Measurements from ENCODE around the gene ABCC1. TPM values are rescaled to one million over a fixed set of nuclear protein-coding genes. Genes with fewer than 3 reads are reported as not detected.

The ABCC1 gene
- total and polyA plus RNA-seq, 2 experiments from 2014 or later = 7.0 to 9.3 TPM

- peak; percentile 50 for DNase-seq (ENCODE audit: low spot score)
- no peaks in the 10 kb centered on the region for H3K27me3 ChIP-seq
- H3K36me3 ChIP-seq (replicated peaks; ENCODE audit: insufficient read depth, low read depth) = no peaks in the 10 kb centered on the region
- no peaks in the 10 kb centered on the region for H4K20me1 ChIP-seq (ENCODE audit: insufficient read depth, poor library complexity, severe bottlenecking)
- H3K79me2 ChIP-seq = no peaks in the 10 kb centered on the region
- H3K9me2 ChIP-seq (replicated peaks; ENCODE audit: insufficient read depth) = no peaks in the 10 kb centered on the region
- H3K4me2 ChIP-seq = no peak overlapping the region
- TF ChIP-seq, protein P1, sequence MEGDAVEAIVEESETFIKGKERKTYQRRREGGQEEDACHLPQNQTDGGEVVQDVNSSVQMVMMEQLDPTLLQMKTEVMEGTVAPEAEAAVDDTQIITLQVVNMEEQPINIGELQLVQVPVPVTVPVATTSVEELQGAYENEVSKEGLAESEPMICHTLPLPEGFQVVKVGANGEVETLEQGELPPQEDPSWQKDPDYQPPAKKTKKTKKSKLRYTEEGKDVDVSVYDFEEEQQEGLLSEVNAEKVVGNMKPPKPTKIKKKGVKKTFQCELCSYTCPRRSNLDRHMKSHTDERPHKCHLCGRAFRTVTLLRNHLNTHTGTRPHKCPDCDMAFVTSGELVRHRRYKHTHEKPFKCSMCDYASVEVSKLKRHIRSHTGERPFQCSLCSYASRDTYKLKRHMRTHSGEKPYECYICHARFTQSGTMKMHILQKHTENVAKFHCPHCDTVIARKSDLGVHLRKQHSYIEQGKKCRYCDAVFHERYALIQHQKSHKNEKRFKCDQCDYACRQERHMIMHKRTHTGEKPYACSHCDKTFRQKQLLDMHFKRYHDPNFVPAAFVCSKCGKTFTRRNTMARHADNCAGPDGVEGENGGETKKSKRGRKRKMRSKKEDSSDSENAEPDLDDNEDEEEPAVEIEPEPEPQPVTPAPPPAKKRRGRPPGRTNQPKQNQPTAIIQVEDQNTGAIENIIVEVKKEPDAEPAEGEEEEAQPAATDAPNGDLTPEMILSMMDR (IDR thresholded peaks at IDR 0.05; ENCODE audit: poor library complexity) = no peak
- TF ChIP-seq EZH2 (IDR thresholded peaks at IDR 0.05; ENCODE audit: borderline replicate concordance) (no peak), EZH2phosphoT487 (IDR thresholded peaks at IDR 0.05; ENCODE audit: low read depth, severe bottlenecking, unreplicated experiment) (no peak)
- H3K9me3 ChIP-seq (ENCODE audit: low read depth) = no peaks in the 10 kb centered on the region
- H3K4me1 ChIP-seq (ENCODE audit: insufficient read depth) = no peaks in the 10 kb centered on the region
- no peak overlapping the region for H3K27ac ChIP-seq
- no peak overlapping the region for H2AFZ ChIP-seq
- 83% methylated on average over 9 of the region's 9 CpGs for WGBS (ENCODE audit: low lambda C conversion rate, missing lambda C conversion rate)
- H3K4me3 ChIP-seq = no peak overlapping the region
Observed at GRCh38 chr16:16092925-16093627, 143.7 kb downstream of the ABCC1 start.

GRCh38 chr16:16093628-16094332, 144.4 kb downstream of the ABCC1 start:
- Histone ChIP-seq H3K4me2 (no peak overlapping the region), H3K36me3 (replicated peaks; ENCODE audit: insufficient read depth, low read depth) (no peaks in the 10 kb centered on the region), H3K9me3 (ENCODE audit: low read depth) (no peaks in the 10 kb centered on the region), H3K4me1 (ENCODE audit: insufficient read depth) (no peaks in the 10 kb centered on the region), H3K9me2 (replicated peaks; ENCODE audit: insufficient read depth) (no peaks in the 10 kb centered on the region), H3K27me3 (no peaks in the 10 kb centered on the region), H4K20me1 (ENCODE audit: insufficient read depth, poor library complexity, severe bottlenecking) (no peaks in the 10 kb centered on the region), H2AFZ (no peak overlapping the region), H3K4me3 (no peak overlapping the region), H3K27ac (no peak overlapping the region), H3K79me2 (no peaks in the 10 kb centered on the region)
- DNase-seq (ENCODE audit: low spot score) = no peak
- TF ChIP-seq, protein P1 (IDR thresholded peaks at IDR 0.05; ENCODE audit: poor library complexity) = no peak
- TF ChIP-seq EZH2phosphoT487 (IDR thresholded peaks at IDR 0.05; ENCODE audit: low read depth, severe bottlenecking, unreplicated experiment) = no peak
- WGBS (ENCODE audit: low lambda C conversion rate, missing lambda C conversion rate) = 83% methylated on average over 11 of the region's 11 CpGs

GRCh38 chr16:16095646-16096045, 146.2 kb downstream of the ABCC1 start:
- H4K20me1 ChIP-seq (ENCODE audit: insufficient read depth, poor library complexity, severe bottlenecking) = no peaks in the 10 kb centered on the region
- H3K79me2 ChIP-seq = no peaks in the 10 kb centered on the region
- H3K36me3 ChIP-seq (replicated peaks; ENCODE audit: insufficient read depth, low read depth) = no peaks in the 10 kb centered on the region
- no peak overlapping the region for H3K27ac ChIP-seq
- H3K4me2 ChIP-seq = no peak overlapping the region
- no peaks in the 10 kb centered on the region for H3K9me3 ChIP-seq (ENCODE audit: low read depth)
- no peak overlapping the region for H3K4me3 ChIP-seq
- 89% methylated on average over 8 of the region's 8 CpGs for WGBS (ENCODE audit: low lambda C conversion rate, missing lambda C conversion rate)
- no peaks in the 10 kb centered on the region for H3K9me2 ChIP-seq (replicated peaks; ENCODE audit: insufficient read depth)
- TF ChIP-seq, protein P1 (IDR thresholded peaks at IDR 0.05; ENCODE audit: poor library complexity) = no peak
- no peak for TF ChIP-seq EZH2 (IDR thresholded peaks at IDR 0.05; ENCODE audit: borderline replicate concordance)
- TF ChIP-seq EZH2phosphoT487 (IDR thresholded peaks at IDR 0.05; ENCODE audit: low read depth, severe bottlenecking, unreplicated experiment) = no peak
- no peak overlapping the region for H2AFZ ChIP-seq
- H3K4me1 ChIP-seq (ENCODE audit: insufficient read depth) = no peaks in the 10 kb centered on the region
- no peaks in the 10 kb centered on the region for H3K27me3 ChIP-seq
- no peak for DNase-seq (ENCODE audit: low spot score)
